ENCODE results near the gene DCP2.

DCP2 gene

GRCh38 chr5:113044776-113045465, 68.3 kb downstream of the DCP2 start:
- no peak overlapping the region for H3K27ac Mint-ChIP-seq (ENCODE audit: low read depth)
- no peaks in the 10 kb centered on the region for H3K9me3 Mint-ChIP-seq
- H3K27me3 Mint-ChIP-seq = no peaks in the 10 kb centered on the region
- no peak overlapping the region for H3K4me3 Mint-ChIP-seq
- DNase-seq (ENCODE audit: low spot score in 2 of 2) (no peak), ATAC-seq (replicated peaks; ENCODE audit: extremely low read depth, poor library complexity, severe bottlenecking) (no peak)
- H3K4me1 Mint-ChIP-seq = no peaks in the 10 kb centered on the region
- no peaks in the 10 kb centered on the region for H3K36me3 Mint-ChIP-seq (ENCODE audit: insufficient read depth)

- Mint-ChIP-seq H3K27me3 (no peaks in the 10 kb centered on the region), H3K27ac (ENCODE audit: low read depth) (no peak overlapping the region), H3K4me1 (no peaks in the 10 kb centered on the region), H3K9me3 (no peaks in the 10 kb centered on the region), H3K36me3 (ENCODE audit: insufficient read depth) (no peaks in the 10 kb centered on the region), H3K4me3 (no peak overlapping the region)
- ATAC-seq (replicated peaks; ENCODE audit: extremely low read depth, poor library complexity, severe bottlenecking) (no peak), DNase-seq (ENCODE audit: low spot score in 2 of 2) (no peak)
These were observed 70.6 kb downstream of the DCP2 start for GRCh38 chr5:113047234-113047633.

GRCh38 chr5:113047733-113048652, 71.4 kb downstream of the DCP2 start:
- no peaks in the 10 kb centered on the region for H3K4me1 Mint-ChIP-seq
- DNase-seq (ENCODE audit: low spot score in 2 of 2) (no peak), ATAC-seq (replicated peaks; ENCODE audit: extremely low read depth, poor library complexity, severe bottlenecking) (no peak)
- H3K36me3 Mint-ChIP-seq (ENCODE audit: insufficient read depth) = no peaks in the 10 kb centered on the region
- H3K27me3 Mint-ChIP-seq = no peaks in the 10 kb centered on the region
- H3K9me3 Mint-ChIP-seq = no peaks in the 10 kb centered on the region
- H3K27ac Mint-ChIP-seq (ENCODE audit: low read depth) = no peak overlapping the region
- H3K4me3 Mint-ChIP-seq = no peak overlapping the region

DNA sequence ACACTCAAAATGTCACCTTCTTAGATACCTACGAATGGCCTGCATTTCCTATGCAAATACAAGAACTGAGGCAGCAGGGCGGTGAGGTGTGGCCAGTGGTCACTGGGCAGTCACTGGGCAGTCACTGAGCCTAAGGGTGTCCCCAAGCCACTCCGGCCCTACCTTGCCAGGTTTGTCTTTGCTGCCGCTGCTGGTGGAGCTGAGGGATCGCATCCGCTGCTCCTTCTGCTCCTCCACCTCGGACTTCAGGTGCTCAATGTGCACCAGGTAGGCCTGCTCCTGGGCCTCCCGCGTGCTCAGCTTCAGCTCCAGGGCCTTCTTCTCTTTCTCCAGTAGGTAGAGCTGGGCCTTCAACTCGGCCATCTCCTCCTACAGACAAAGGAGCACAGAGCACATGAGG, 72.3 kb downstream of the DCP2 start:
- no peak for ATAC-seq (replicated peaks; ENCODE audit: extremely low read depth, poor library complexity, severe bottlenecking)
- Mint-ChIP-seq H3K4me3 (no peak overlapping the region), H3K27me3 (no peaks in the 10 kb centered on the region), H3K4me1 (no peaks in the 10 kb centered on the region), H3K36me3 (ENCODE audit: insufficient read depth) (no peaks in the 10 kb centered on the region), H3K27ac (ENCODE audit: low read depth) (no peak overlapping the region), H3K9me3 (no peaks in the 10 kb centered on the region)
- DNase-seq (ENCODE audit: low spot score in 2 of 2) = no peak

DNA sequence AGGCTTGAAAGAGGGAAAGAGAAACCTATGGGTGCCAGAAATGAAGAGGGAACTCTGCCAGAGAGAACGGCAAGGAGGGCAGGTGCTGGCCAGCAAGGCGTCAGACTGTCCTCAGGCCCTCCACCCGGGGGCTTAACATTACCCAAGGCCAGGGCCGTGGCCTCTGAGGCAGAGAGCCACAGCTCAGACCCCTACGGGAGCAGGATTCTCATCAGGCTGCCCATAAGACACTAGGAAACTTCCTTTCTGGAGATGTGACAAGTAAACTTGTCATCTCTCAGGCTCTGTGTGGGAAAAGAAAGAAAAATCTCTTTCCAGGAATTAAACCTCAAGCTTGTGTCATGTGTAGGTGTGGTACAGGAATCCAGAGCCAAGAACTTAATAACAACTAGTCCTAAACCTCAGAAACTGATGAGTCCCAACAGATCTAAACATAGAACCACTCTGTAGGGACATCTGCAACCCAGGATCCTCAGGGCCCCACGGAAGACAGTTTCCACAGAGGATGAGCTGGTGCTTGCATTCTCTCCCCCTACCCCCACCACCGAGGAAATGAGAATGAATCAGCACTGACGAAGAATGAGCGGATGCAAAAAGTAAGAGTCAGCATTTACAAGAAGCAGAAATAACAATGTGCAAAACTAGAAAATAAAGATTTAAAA, 74.3 kb downstream of the DCP2 start:
- Mint-ChIP-seq H3K27ac (ENCODE audit: low read depth) (peak overlapping the region; percentile 4), H3K4me3 (no peak overlapping the region), H3K27me3 (no peaks in the 10 kb centered on the region), H3K9me3 (no peaks in the 10 kb centered on the region), H3K36me3 (ENCODE audit: insufficient read depth) (no peaks in the 10 kb centered on the region), H3K4me1 (no peaks in the 10 kb centered on the region)
- DNase-seq (ENCODE audit: low spot score in 2 of 2) (no peak), ATAC-seq (replicated peaks; ENCODE audit: extremely low read depth, poor library complexity, severe bottlenecking) (no peak)

GRCh38 chr5:113052041-113052795, 75.6 kb downstream of the DCP2 start:
- DNase-seq (ENCODE audit: low spot score in 2 of 2) = no peak
- Mint-ChIP-seq H3K36me3 (ENCODE audit: insufficient read depth) (no peaks in the 10 kb centered on the region), H3K9me3 (no peaks in the 10 kb centered on the region), H3K4me3 (no peak overlapping the region), H3K27ac (ENCODE audit: low read depth) (no peak overlapping the region), H3K4me1 (no peaks in the 10 kb centered on the region), H3K27me3 (no peaks in the 10 kb centered on the region)
- ATAC-seq (replicated peaks; ENCODE audit: extremely low read depth, poor library complexity, severe bottlenecking) = no peak

GRCh38 chr5:113053511-113053995, 77.0 kb downstream of the DCP2 start:
- H3K36me3 Mint-ChIP-seq (ENCODE audit: insufficient read depth) = no peaks in the 10 kb centered on the region
- ATAC-seq (replicated peaks; ENCODE audit: extremely low read depth, poor library complexity, severe bottlenecking) (no peak), DNase-seq (ENCODE audit: low spot score in 2 of 2) (no peak)
- H3K9me3 Mint-ChIP-seq = no peaks in the 10 kb centered on the region
- H3K4me1 Mint-ChIP-seq = no peaks in the 10 kb centered on the region
- H3K27ac Mint-ChIP-seq (ENCODE audit: low read depth) = no peak overlapping the region
- no peaks in the 10 kb centered on the region for H3K27me3 Mint-ChIP-seq
- no peak overlapping the region for H3K4me3 Mint-ChIP-seq

DNA sequence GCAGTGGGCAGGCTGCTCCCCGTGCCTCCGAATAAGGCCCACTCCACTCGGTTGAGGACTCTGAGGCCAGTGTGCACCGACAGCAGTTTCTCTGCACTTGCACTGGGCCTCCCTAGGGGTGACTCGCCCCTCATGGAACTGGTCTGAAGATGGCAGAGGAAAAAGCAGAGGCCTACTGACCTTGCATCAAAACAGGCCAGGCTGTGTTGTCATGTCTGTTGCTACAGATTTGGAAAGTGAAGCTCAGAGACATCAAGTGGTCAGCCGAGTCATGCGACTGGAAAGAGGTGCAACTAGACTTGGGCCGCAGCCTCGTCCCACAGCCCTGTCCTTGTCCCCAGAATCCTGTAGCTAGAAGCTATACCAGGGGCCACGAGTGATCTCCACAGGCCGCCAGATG, 78.3 kb downstream of the DCP2 start:
- Mint-ChIP-seq H3K9me3 (no peaks in the 10 kb centered on the region), H3K36me3 (ENCODE audit: insufficient read depth) (no peaks in the 10 kb centered on the region), H3K4me1 (no peaks in the 10 kb centered on the region), H3K4me3 (no peak overlapping the region), H3K27me3 (no peaks in the 10 kb centered on the region), H3K27ac (ENCODE audit: low read depth) (no peak overlapping the region)
- no peak for ATAC-seq (replicated peaks; ENCODE audit: extremely low read depth, poor library complexity, severe bottlenecking)
- no peak for DNase-seq (ENCODE audit: low spot score in 2 of 2)

DNA sequence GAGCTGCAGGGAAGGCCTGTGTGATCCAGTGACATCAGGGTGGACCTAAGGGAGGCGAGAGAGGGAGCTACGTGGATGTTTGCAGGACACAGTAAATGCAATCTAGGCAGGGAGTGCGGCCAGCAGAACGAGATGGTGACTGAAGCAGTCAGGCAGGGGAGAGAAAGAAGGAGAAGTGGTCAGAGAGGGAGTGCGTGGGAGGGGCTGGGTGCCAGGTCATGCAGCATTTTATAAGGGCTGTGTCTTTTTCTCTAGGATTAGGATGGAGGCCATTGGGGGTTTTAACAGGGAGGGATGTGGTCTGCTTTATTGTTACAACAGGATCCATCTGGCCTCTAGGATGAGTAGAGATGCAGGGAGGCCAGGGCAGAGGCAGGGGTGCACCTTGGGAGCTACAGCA, 80.4 kb downstream of the DCP2 start:
- Mint-ChIP-seq H3K36me3 (ENCODE audit: insufficient read depth) (no peaks in the 10 kb centered on the region), H3K4me3 (no peak overlapping the region), H3K27ac (ENCODE audit: low read depth) (peak overlapping the region; percentile 1), H3K27me3 (no peaks in the 10 kb centered on the region), H3K9me3 (no peaks in the 10 kb centered on the region), H3K4me1 (peaks cover 7% of the 10 kb centered on the region)
- no peak for ATAC-seq (replicated peaks; ENCODE audit: extremely low read depth, poor library complexity, severe bottlenecking)
- DNase-seq (ENCODE audit: low spot score in 2 of 2) = no peak

DNA sequence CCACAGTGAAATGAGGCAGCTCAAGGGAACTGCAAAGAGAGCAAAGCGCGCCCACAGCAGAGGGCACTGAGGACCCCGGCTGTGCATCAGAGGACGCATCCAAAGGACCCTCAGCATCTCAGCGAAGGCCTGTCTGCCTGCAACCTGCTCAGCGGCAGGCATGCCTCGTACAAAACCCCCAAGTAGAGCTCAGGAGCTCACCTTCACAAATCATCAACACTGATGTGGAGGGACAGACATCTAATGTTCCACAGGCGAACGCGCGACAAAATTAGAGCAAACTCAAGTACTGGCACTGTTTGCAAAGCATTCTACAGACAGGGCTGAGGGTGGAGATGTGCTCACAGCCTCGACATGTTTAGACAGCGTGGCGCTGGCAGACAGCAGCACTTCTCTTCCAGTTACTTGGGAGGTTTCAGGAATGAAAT, 81.0 kb downstream of the DCP2 start:
- H3K4me3 Mint-ChIP-seq = no peak overlapping the region
- no peaks in the 10 kb centered on the region for H3K27me3 Mint-ChIP-seq
- H3K36me3 Mint-ChIP-seq (ENCODE audit: insufficient read depth) = no peaks in the 10 kb centered on the region
- peaks cover 13% of the 10 kb centered on the region for H3K4me1 Mint-ChIP-seq
- no peaks in the 10 kb centered on the region for H3K9me3 Mint-ChIP-seq
- DNase-seq (ENCODE audit: low spot score in 2 of 2) = no peak
- ATAC-seq (replicated peaks; ENCODE audit: extremely low read depth, poor library complexity, severe bottlenecking) = no peak
- H3K27ac Mint-ChIP-seq (ENCODE audit: low read depth) = no peak overlapping the region

- H3K27ac Mint-ChIP-seq (ENCODE audit: low read depth) = no peak overlapping the region
- no peaks in the 10 kb centered on the region for H3K27me3 Mint-ChIP-seq
- no peak overlapping the region for H3K4me3 Mint-ChIP-seq
- DNase-seq (ENCODE audit: low spot score in 2 of 2) = no peak
- H3K4me1 Mint-ChIP-seq = peaks cover 20% of the 10 kb centered on the region
- no peaks in the 10 kb centered on the region for H3K9me3 Mint-ChIP-seq
- no peaks in the 10 kb centered on the region for H3K36me3 Mint-ChIP-seq (ENCODE audit: insufficient read depth)
- ATAC-seq (replicated peaks; ENCODE audit: extremely low read depth, poor library complexity, severe bottlenecking) = no peak
These were observed 81.7 kb downstream of the DCP2 start for GRCh38 chr5:113058269-113058668.

DNA sequence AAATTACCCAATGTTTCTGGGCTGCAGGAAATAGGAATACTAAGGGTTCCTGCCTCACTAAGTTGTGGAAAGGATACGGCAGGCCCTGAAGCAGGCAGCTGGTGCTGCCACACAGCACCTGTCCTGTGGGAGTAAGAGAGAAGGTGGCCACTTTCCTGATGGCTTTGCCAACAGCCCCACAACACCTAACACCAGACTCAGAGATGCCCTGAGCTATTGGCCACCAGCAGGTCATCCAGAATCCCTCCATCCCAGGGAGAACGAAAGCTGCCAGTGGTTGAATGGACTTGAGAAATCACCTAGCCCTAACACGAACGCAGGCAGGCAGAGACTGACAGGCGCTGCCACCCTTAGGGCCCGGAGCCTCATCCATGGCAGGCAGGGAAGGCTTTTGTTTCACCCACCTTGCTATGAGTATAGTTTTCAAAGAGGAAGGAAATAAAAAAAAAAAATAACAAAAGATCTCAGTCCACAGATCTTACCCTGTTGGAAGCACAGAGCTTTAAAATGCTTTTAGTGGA, 82.2 kb downstream of the DCP2 start:
- Mint-ChIP-seq H3K27ac (ENCODE audit: low read depth) (no peak overlapping the region), H3K36me3 (ENCODE audit: insufficient read depth) (no peaks in the 10 kb centered on the region), H3K4me1 (peaks cover 24% of the 10 kb centered on the region), H3K4me3 (no peak overlapping the region), H3K9me3 (no peaks in the 10 kb centered on the region), H3K27me3 (no peaks in the 10 kb centered on the region)
- ATAC-seq (replicated peaks; ENCODE audit: extremely low read depth, poor library complexity, severe bottlenecking) (no peak), DNase-seq (ENCODE audit: low spot score in 2 of 2) (no peak)
